Body of pancreas (tissue), 4 donors: ENCODE results near the gene TPM1.

Experiments
- POLR2A ChIP-seq, 3 donors: fragments of 450-650 bp; IDR thresholded peaks; one replicate each; pipeline ENCODE4 v1.6.1; 2016; ENCODE audit warnings: antibody characterized with exemption in 3 of 3, mild to moderate bottlenecking in 2 of 3
- TF ChIP-seq, protein P1 (sequence below), 7 experiments: fragments of 450-650 bp in 4 of 7; fragments of 200-600 bp in 3 of 7; sonication (generic) in 3 of 7; IDR thresholded peaks; one replicate each; pipeline ENCODE4 v1.5.1; 2016 to 2019; ENCODE audit warnings: antibody characterized with exemption in 7 of 7

DNA sequence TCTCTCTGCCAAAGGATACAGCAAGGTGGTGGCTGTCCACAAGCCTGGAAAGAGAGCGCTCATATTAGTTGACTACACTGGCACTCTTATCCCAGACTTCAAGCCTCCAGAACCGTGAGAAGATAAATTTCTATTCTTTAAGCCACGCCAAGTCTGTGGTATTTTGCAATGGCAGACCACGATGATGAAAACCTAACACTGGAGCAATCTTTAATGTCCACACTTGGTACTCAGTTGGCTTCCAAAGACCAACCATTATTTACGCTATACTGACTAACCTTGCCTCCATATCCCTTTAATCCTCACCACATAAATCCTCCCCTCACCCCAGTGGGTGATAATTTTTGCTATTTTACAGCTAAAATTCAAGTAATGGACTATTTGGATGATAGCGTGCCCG is 62.2 kb downstream of the TPM1 start:
- TF ChIP-seq POLR2A (IDR thresholded peaks at IDR 0.05): no peak
- TF ChIP-seq, protein P1, sequence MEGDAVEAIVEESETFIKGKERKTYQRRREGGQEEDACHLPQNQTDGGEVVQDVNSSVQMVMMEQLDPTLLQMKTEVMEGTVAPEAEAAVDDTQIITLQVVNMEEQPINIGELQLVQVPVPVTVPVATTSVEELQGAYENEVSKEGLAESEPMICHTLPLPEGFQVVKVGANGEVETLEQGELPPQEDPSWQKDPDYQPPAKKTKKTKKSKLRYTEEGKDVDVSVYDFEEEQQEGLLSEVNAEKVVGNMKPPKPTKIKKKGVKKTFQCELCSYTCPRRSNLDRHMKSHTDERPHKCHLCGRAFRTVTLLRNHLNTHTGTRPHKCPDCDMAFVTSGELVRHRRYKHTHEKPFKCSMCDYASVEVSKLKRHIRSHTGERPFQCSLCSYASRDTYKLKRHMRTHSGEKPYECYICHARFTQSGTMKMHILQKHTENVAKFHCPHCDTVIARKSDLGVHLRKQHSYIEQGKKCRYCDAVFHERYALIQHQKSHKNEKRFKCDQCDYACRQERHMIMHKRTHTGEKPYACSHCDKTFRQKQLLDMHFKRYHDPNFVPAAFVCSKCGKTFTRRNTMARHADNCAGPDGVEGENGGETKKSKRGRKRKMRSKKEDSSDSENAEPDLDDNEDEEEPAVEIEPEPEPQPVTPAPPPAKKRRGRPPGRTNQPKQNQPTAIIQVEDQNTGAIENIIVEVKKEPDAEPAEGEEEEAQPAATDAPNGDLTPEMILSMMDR (IDR thresholded peaks at IDR 0.05): no peak
